GDM1 (cell line): ENCODE measurements around the gene MARVELD3.

ENCODE experiments used
- DNase-seq: peaks from one replicate; lab custom pipeline; 2025; lab: John Stamatoyannopoulos, UW

Gene MARVELD3

GRCh38 chr16:71622088-71622487, 3.9 kb upstream of the MARVELD3 start:
- DNase-seq: no peak

GRCh38 chr16:71623597-71623996, 2.4 kb upstream of the MARVELD3 start:
- no peak for DNase-seq

- DNase-seq: no peak
These were observed 702 bp upstream of the MARVELD3 start for GRCh38 chr16:71625113-71625850.

- no peak for DNase-seq
These were observed 852 bp downstream of the MARVELD3 start for GRCh38 chr16:71626858-71627213.

GRCh38 chr16:71627731-71628181, 1.8 kb downstream of the MARVELD3 start:
- DNase-seq: no peak

- no peak for DNase-seq
These were observed 2.8 kb downstream of the MARVELD3 start for GRCh38 chr16:71628810-71629209.

- DNase-seq: no peak
These were observed 3.5 kb downstream of the MARVELD3 start for GRCh38 chr16:71629278-71630016.

- DNase-seq: no peak
These were observed 4.8 kb downstream of the MARVELD3 start for GRCh38 chr16:71630808-71631207.

GRCh38 chr16:71631776-71632175, 5.8 kb downstream of the MARVELD3 start:
- DNase-seq: no peak

GRCh38 chr16:71635632-71636031, 9.6 kb downstream of the MARVELD3 start:
- no peak for DNase-seq

- DNase-seq: no peak
These were observed 11.4 kb downstream of the MARVELD3 start for GRCh38 chr16:71637398-71637797.

- no peak for DNase-seq
These were observed 19.5 kb downstream of the MARVELD3 start for GRCh38 chr16:71645450-71645849.

GRCh38 chr16:71647391-71647790, 21.4 kb downstream of the MARVELD3 start:
- DNase-seq: no peak

- DNase-seq: no peak
These were observed 22.2 kb downstream of the MARVELD3 start for GRCh38 chr16:71648162-71648561.

GRCh38 chr16:71648921-71649320, 22.9 kb downstream of the MARVELD3 start:
- DNase-seq: no peak

- DNase-seq: no peak
These were observed 23.7 kb downstream of the MARVELD3 start for GRCh38 chr16:71649704-71650103.

GRCh38 chr16:71658771-71659170, 32.8 kb downstream of the MARVELD3 start:
- DNase-seq: no peak

GRCh38 chr16:71659471-71659870, 33.5 kb downstream of the MARVELD3 start:
- no peak for DNase-seq

GRCh38 chr16:71666264-71666663, 40.3 kb downstream of the MARVELD3 start:
- no peak for DNase-seq

GRCh38 chr16:71666928-71667707, 41.1 kb downstream of the MARVELD3 start:
- no peak for DNase-seq

- DNase-seq: no peak
These were observed 44.0 kb downstream of the MARVELD3 start for GRCh38 chr16:71669926-71670536.

- DNase-seq: no peak
These were observed 44.6 kb downstream of the MARVELD3 start for GRCh38 chr16:71670537-71670936.
